Spleen (tissue), 7 donors: ENCODE measurements around the gene IMPDH1.

ENCODE experiments used
- POLR2AphosphoS5 ChIP-seq, 3 donors: sonication (generic); formaldehyde crosslinking; IDR thresholded peaks; one replicate each; pipeline ENCODE4 v1.5.1; 2017; ENCODE audit warnings: antibody characterized with exemption in 3 of 3
- TF ChIP-seq, protein P1 (sequence below), 11 experiments: fragments of 200-600 bp in 7 of 11; fragments of 450-650 bp in 4 of 11; sonication (generic) in 4 of 11; IDR thresholded peaks in 8 of 11; conservative IDR thresholded peaks in 3 of 11; 1 replicate in 7 of 11; 2 replicates in 4 of 11; pipeline versions ENCODE4 v1.4.0 to v1.8.0; 2016 to 2021; ENCODE audit warnings: antibody characterized with exemption in 11 of 11, inconsistent platforms in 4 of 11, mild to moderate bottlenecking in 1 of 11
- donor health status: DM: no; HTN: no; CAD: no; lungs with moderate emphysema.
- donor health status: DM: no; HTN: no; CAD: no.
- donor health status: DM: no; HTN: no; CAD: no.

- TF ChIP-seq, protein P1, sequence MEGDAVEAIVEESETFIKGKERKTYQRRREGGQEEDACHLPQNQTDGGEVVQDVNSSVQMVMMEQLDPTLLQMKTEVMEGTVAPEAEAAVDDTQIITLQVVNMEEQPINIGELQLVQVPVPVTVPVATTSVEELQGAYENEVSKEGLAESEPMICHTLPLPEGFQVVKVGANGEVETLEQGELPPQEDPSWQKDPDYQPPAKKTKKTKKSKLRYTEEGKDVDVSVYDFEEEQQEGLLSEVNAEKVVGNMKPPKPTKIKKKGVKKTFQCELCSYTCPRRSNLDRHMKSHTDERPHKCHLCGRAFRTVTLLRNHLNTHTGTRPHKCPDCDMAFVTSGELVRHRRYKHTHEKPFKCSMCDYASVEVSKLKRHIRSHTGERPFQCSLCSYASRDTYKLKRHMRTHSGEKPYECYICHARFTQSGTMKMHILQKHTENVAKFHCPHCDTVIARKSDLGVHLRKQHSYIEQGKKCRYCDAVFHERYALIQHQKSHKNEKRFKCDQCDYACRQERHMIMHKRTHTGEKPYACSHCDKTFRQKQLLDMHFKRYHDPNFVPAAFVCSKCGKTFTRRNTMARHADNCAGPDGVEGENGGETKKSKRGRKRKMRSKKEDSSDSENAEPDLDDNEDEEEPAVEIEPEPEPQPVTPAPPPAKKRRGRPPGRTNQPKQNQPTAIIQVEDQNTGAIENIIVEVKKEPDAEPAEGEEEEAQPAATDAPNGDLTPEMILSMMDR (IDR thresholded peaks at IDR 0.05 in 8 of 11, conservative IDR thresholded peaks at IDR 0.05 in 3 of 11) = no peak
- TF ChIP-seq POLR2AphosphoS5 (IDR thresholded peaks at IDR 0.05) = no peak
Measured at GRCh38 chr7:128404143-128404681, 5.6 kb downstream of the IMPDH1 start.
